HUDEP-2 (cell line): ENCODE data around the gene TNS3.

ENCODE experiments used
- DNase-seq, 76 experiments: peaks; one replicate each; lab custom pipeline; 2025; ENCODE audit not compliant: unreplicated experiment in 76 of 76; lab: John Stamatoyannopoulos, UW

Gene TNS3

DNA sequence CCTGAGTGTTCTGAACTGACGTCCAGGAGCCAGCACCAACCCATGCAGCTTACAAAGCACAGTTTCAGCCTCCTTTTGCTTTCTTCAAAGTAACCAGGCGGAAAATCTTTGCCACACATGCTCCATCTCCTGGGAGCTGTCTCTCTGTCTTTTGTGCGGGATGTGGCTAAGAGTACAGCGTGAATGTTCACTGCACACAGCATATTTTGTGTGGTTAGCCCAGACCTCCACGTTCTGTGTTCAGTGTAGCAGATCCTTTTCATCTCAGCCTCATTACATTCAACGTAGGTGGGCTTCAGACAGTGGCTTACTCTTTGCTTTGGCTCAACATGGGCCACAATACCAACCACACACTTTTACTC lies 200.8 kb downstream of the TNS3 start:
- no peak for DNase-seq

DNA sequence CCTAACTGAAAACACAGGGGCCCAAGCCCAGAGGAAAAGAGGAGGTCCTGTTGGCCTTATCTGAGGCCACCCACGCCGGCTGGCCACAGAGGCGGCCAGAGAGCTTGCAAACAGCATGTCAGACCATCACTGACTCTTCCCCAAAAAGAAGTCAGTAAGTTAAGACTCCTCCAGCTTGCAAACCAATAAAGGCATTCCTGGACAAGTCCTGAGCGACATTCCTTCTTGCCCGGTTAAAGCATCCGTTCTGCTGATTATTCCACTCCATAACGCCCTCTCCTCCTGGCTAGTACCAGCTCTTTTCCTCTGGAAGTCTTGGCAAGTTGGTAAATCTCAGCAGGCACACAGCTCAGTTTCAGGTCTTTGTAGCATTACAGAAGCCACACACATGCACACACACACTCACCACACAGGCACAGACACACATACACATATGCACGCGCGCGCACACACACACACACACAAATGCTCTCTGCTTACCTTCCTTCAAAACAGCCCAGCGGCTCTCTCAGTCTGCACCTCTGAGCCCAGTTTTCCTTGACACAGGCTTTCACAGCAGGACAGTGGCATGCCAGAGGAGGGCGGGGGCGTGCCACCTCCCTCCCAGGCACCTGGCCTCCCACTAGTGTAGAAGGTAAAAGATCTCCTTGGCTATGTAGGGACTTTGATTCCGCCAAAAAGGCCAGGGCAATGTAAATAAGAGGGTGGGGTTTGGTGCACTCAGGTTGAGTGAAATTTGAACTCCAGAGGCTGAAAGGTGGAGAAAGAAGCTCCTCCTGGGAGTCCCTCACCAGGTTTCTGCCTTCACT lies 201.4 kb downstream of the TNS3 start:
- peak in 1 of 76 experiments; percentile 18 for DNase-seq

DNA sequence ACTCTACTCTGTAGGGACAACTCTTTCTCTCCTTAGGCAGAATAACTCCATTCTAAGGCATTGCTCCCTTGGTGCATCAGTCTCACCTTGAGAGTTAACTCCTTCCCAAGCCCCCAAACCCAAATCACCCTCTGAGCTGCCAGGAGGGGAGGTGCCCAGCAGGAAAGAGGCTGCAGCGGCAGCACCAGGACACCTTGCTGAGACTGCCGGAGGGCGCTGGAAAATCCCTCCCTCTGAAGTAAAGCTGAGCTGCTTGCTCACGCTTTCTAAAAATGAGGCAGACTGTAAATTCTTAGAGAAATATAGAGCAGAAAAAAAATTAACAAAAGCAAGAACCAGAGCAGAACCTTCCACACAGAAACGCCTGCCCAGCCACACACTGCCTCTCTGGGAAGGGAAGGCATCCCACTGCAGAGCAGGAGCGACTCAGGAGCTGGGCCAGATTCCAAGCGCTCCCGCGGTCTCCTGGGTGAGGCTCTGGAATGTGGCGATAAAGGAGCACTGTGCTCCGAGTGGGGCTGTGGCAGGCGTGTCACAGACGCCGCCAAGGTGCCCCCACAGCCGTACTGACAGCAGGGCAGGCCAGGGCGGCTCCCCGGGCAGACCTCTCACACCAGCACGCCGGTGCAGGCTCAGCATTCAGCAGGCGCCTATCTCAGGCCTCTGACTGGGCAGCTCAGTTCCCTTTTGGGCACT lies 202.1 kb downstream of the TNS3 start:
- no peak for DNase-seq

DNA sequence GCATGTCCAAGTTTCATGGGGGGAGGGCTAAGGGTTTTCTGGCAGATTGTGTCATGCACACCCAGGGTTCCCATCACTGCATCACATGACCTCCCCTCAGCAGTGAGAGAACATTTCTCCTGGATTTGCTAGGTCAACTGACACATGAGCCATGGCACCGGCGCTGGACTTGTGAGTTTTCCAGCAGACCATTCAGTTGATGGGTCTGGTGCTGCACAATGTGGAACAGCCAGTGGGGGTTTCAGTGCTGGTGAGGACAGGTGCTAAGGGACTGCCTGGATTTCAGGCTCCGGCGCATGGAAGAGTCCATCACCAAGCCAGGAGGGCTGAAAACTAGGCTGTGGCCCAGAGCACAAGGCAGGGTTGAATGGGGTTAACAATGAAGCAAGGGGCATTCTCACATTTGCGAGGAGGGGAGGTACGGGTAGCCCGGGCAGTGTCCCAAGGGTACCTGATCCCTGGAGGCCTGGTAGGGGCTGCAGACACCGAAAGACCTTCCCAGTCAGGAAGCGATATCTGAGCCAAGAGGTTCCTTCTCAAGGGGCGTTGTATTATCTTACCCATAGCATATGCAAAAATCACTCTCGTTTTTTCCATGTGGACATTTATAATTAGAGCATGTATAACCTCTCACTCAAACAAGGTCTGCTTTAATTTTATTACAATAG lies 203.0 kb downstream of the TNS3 start:
- no peak for DNase-seq

DNA sequence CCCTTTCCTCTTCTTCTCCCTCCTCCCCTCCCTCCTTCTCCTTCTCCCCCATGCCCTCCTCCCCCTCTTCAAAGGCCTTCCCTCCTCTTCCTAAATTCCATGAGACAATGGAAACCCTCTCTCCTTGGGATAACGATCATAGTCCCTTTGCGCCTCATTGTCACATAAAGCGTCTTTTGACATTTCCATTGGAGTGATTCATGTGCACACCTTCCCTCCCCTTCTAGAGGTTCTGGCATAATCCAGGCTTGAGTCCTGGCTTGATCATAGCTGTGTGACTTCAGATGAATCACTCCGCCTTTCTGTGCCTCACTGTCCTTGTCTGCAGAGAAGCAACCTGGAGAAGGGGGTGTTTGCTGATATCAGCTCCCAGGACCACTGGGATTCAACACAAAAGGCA lies 204.2 kb downstream of the TNS3 start:
- no peak for DNase-seq

DNA sequence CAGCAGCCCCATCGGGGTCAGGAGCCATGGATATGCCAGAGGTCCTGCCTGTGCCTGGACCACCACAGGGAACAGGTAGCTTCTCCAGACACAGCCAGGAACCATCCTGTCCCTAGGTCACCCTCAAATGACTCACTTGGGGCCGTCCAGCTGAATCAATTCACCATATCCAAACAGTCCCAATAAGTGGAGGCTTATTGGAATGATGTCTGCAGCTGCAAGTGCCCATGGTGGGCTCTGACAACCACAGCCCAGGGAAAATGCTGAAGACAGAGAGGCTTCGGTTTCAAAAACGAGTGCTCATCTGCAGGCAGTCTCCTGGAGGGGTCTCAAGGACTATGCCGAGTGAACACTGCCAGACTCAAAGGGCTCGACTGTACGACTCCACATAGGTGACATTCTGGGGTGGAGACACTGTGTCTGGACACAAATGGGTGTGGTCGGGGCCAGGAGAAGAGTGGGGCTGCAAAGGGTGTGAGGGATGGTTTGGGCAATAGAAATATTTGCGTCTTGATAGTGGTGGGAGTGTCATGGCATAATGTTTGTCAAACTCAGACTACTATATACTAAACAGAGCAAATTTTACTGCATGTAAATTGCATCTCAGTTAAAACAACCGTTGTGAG lies 204.8 kb downstream of the TNS3 start:
- DNase-seq: no peak

DNA sequence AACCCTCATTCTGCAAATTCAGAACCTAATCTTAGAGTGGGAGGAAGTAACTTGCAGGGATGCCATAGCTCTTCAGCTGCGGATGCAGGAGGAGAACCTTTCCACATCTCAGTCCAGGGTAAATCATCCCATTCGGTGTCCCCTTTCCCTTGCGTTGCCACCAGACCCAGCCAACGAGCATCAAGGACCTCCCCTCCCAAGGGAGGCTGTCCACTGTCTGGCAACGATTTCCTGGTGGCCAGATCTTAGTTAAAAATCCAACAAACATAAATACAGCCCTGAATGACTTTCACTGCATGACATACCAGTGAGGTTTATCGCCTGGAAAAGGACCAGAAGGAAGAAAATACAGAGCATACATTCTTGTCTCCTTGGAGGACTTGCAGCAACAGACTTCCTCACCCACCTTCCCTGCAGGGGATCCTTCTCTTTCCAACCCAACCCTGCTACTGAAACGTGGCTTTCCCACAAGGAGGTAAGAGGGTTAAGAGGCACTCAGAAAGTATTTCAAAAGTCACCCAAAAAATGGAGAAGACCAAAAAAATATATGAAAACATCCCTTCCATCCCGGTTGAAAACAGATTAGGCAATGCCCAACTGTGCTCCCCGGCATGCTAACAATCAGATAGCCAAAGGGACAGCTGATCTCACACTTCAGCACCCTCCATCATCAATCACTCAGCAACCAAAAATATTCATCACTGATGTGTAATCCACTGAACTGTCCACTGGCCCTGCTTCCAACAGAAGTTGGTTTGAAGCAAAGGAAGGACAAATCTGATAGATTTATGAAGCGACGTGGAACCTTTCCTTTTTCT lies 206.6 kb downstream of the TNS3 start:
- no peak for DNase-seq

DNA sequence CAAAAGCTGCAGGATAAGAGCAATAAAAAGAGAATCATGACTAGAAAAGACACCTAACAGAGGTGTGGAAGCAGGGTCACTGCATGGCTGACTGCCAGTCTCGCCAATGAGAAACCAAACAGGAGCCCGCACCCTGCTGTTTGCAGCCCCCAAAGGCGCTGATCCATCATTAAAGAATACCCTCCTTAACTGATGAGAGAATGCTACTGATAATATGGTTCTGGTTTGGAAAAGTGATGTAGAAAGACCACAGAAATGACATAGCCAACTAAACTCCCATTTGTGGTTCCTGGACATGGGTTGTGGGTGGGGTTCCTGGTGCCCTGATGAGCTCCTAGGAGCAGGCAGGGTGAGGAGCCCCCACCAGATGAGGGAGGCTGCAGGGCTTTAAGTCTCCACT lies 207.4 kb downstream of the TNS3 start:
- no peak for DNase-seq

DNA sequence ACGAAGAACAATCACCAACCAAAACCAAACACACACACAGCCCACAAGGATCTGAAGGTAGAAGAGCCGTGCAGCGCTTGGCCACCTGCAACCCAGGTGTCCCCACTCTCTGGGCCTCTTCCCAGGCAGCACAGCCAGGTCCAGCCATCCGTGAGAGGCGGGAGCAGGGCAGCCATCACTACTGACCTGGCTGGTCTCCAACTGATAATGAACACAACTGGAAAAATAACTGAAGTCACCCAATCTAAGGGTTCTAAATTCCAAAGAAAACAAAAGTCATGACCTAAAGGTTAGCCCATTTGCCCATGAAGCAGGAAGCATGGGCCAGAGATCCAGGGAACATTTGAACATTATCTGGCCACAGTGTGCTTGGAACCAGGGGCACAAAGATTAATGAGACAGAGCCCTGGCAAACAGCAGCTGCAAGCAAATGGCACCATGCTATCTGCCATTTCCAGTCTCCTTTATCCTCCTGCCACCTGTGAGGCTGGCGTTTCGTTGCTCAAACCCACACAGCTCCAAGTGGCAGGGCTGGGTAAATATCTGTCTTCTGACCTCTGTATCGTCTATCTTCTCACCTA lies 207.9 kb downstream of the TNS3 start:
- peak in 66 of 76 experiments; percentile 2 to 82 (median 37) for DNase-seq

DNA sequence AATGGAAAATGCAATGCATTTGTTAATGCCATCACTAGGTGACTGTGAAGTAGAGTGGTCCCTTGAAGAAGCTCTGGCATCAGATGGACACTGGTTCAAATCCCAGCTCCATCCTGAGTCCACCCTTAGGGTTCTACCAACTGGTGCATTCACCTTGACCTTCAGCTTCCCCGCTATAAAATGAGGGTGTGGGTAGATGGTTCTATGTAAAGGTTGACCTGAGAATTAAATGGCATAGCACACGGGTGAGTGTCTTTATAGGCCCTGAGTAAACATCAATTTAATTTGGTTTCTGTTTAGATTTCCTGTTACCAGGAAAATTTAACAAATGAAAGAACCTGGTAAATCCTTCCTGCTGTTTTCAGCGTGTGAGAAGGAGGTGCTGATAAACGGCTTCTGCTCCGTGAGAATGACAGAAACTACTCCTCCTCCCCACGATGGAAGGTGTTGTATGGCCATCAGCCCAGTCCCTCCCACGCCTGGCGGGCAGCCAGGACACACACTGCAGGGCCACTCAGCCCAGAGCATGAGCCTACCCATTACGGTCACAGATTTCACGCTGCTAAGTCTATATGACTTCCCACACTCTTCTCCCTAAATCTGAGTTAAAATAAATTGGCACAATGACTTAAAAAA lies 210.1 kb downstream of the TNS3 start:
- DNase-seq: peak in 75 of 76 experiments; percentile 22 to 95 (median 89)

DNA sequence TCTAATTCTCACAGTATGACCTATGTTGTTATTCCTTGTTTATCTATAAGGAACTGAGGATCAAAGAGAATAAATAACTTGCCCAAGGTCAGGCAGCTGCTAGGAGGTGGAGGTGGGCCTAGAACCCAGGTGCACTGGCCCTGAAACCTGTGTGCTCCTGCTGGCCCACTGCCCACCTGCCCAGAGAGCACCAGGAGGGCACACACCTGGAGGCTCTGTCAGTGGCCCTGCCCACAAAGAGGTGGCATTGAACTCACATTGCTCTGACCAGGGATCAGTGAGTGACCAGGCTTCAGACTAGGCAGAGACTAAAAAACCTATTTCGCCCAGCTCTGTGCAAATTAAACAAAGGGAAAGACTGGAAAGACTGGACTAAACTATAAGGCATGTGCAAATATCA lies 210.6 kb downstream of the TNS3 start:
- no peak for DNase-seq

DNA sequence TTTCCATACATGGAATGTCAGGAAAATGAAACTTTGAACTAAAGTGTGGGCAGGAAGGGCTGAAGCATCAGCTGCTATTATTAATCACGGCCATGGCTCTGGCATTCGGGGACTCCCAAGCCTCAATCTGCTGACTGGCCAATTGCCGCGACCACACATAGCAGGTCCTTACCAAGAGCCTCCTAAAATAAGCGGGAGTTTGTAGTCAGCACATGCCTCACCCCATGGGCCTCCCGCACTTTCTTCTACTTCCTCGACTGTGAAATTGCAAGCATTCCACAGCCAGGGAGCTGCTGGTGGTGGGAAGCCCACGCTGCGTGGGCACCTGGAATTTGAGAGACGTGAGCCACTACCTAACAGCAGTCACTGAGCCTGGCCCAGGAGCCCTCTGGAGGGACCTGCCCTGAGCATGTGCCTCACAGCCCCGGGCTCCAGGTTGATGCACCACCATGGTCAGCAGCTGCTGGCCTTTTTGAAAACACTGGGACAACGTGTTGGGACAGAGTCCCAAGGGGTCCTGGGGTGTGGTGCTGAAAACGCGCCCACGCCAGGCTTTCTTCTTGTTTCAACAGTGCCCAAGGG lies 211.4 kb downstream of the TNS3 start:
- DNase-seq: no peak

DNA sequence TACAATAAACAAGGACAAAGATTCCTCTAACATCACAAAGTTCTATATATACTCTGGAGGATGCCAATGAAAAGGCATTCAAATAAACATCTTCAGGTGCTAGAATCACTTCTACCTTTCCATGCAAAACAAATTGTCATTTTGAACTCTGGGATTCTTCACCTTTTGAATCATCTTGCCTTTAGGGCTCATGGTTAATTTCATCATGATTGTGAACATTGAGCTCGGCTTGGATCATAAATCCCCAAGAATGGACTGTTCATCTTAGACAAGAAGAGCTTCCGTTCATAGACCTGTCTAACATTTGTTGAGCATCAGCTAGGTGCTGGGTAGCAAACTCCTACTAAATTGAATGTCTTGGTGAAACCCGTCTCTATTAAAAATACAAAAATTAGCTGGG lies 212.2 kb downstream of the TNS3 start:
- no peak for DNase-seq

DNA sequence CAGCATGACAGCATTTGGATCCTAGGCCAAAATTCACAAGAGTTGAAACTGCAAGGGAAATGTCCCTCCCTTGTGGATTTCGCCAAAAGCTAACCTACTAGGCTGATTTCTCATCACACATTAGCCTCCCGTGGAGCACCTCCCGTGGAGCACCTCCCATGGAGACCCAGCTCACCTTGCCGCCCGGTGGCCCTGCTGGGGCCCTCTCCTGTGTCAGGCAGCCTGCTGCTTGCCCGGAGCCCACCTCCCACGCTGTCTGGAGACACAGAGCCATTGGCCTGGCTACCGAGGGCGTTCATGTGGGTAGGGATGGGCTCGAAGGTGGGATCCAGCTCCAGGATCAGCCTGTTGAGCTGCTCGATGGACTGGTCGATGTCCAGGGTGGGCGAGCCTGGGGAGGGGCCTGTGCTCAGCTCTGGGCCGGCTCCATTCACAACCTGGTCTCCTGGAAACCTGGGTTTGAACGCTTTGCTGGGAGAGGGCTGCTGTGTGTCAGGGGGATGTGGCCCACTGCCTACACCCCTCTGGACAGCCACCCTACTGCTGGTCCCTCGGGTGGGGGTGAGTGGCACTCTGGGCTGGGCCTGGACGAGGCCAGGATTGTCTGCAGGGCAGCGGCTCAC lies 213.6 kb downstream of the TNS3 start:
- no peak for DNase-seq

DNA sequence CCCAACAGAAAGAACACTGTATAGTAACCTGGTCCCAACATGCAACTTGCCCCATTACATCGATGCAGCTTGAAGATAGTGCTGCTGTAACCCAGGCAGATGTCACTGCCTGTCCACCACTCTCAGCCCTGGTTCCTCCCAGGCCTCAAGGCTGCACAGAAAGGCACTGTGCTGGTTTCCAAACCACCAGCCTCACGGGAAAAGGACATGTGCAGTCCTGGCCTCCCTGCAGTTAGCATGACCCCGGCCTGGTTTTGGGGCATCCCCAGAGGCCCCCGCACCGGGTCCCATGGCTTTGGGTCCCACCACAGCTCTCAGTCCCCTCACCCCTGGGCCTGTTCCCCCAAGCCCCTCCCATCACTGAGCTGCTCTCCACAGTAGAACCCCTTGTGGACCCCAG lies 214.5 kb downstream of the TNS3 start:
- no peak for DNase-seq

DNA sequence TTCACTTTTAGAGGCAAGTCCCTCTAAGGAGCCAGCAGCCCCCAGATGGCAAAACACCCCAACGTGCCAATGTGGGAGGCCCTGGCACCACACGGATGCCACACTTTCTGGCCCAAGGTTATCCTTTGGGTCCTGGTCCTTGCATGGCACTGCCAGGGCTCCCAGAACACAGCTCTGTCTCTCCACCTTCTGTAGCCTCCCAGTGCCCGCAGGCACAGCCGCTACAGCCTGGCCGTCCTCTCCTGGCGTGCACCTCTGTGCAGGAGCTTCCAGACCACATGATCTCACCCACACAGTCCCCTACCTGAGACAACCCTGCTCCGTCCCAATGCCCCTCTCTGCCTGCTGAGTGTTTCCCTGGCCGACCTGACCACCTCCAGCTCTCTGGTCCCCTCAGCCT lies 215.0 kb downstream of the TNS3 start:
- no peak for DNase-seq

DNA sequence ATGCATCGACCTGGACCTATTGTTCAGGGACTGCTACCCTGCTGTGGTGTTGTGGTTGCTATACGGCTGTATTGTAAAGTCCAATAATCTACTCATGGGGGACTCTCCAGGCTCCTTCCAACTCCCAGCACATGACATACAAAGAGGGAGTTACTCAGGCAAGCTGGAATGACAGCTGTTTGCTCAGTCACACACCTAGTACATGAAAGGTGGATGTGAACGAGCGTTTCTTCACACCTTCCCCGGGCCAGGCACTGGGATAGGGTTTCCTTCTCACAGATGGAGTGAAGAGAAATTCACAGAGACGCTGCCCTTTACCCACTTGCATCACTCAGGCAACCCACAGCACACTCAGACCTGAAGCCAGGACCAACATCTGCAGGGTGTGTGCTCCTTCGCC lies 215.7 kb downstream of the TNS3 start:
- DNase-seq: no peak

DNA sequence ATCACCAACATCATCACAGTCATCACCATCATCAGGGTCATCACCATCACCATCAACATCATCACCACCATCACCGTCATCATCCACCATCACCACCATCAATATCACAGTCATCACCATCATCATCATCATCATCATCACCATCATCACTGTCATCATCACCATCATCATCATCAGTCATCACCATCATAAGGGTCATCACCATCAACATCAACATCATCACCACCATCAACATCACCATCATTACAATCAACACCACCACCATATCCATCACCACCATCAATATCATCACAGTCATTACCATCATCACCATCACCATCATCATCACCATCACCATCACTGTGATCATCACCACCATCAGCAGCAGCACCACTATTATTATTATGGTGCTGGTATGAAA lies 218.9 kb downstream of the TNS3 start:
- DNase-seq: no peak

DNA sequence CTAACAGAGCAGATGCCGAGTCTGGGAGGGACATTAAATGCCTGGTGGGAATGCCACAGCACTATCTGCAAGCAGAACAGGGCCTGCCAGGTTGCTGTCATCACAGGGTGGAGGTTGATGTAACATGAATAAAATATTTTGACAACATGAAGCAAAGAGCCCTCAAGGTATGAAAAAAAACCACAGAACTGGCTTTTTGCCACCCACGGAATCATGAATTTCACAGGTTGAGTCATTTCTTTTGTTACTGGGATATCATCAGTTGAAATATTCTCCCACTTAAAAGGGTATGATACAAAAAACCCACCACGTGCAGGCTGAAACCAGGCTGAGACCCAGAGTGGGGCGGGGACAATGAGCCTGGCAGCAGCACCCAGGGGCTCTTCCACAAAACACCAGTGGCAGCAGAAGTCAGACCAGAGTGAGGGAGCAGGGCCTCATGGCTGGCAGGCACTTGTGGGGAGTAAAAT lies 220.1 kb downstream of the TNS3 start:
- no peak for DNase-seq
